Memory B cell (primary cell): ENCODE data around the gene LIM2.
"Not testable (repeated sequence)": the region's sequence is repeated elsewhere in the genome, so short reads cannot be mapped to it uniquely, and the experiment has no call there.

Source experiments
- ATAC-seq: fragments of 150-1000 bp; cut with Tn5 transposase; 2 replicates; pipeline ENCODE4 v1.10.0; 2021; ENCODE audit warnings: low read depth, mild to moderate bottlenecking, moderate library complexity
- DNase-seq, 2 donors: peaks; one replicate each; pipeline ENCODE4 v3.0.0; 2022; ENCODE audit warnings: low spot score in 2 of 2
- H3K27ac Mint-ChIP-seq: one replicate; pipeline ENCODE4 v1.8.0; 2022; ENCODE audit warnings: mild to moderate bottlenecking, moderate library complexity, mixed read lengths
- H3K27me3 Mint-ChIP-seq: one replicate; pipeline ENCODE4 v1.8.0; 2022; ENCODE audit warnings: mixed read lengths
- H3K36me3 Mint-ChIP-seq: one replicate; pipeline ENCODE4 v1.8.0; 2022; ENCODE audit warnings: mild to moderate bottlenecking, mixed read lengths
- H3K4me1 Mint-ChIP-seq: one replicate; pipeline ENCODE4 v1.8.0; 2022; ENCODE audit warnings: mixed read lengths
- H3K4me3 Mint-ChIP-seq: one replicate; pipeline ENCODE4 v1.8.0; 2022; ENCODE audit warnings: mild to moderate bottlenecking, moderate library complexity, mixed read lengths
- H3K9me3 Mint-ChIP-seq: one replicate; pipeline ENCODE4 v1.8.0; 2022; ENCODE audit warnings: mixed read lengths

Gene LIM2

GRCh38 chr19:51387924-51388389 is at the start of gene LIM2:
LIM2 (minus strand) TSS chr19:51387974; CDS start chr19:51387443, 531 bp downstream.
- peaks cover 3% of the 10 kb centered on the region for H3K4me1 Mint-ChIP-seq

GRCh38 chr19:51434456-51434855 is 46.7 kb upstream of the LIM2 start:
- no peak for DNase-seq
- Mint-ChIP-seq H3K9me3 (no peaks in the 10 kb centered on the region), H3K4me3 (no peak overlapping the region), H3K36me3 (no peaks in the 10 kb centered on the region), H3K4me1 (peaks cover 4% of the 10 kb centered on the region), H3K27ac (no peak overlapping the region), H3K27me3 (peaks cover 6% of the 10 kb centered on the region)
- no peak for ATAC-seq

More at GRCh38 chr19:51387924-51388389, at the start of gene LIM2:
- no peak for ATAC-seq
- Mint-ChIP-seq H3K36me3 (no peaks in the 10 kb centered on the region), H3K27ac (no peak within 1 kb of the TSS), H3K4me3 (no peak within 1 kb of the TSS), H3K27me3 (peaks cover 2% of the 10 kb centered on the region), H3K9me3 (no peaks in the 10 kb centered on the region)
- no peak for DNase-seq

- Mint-ChIP-seq H3K27me3 (peaks cover 2% of the 10 kb centered on the region), H3K4me1 (peaks cover under 1% of the 10 kb centered on the region), H3K9me3 (no peaks in the 10 kb centered on the region), H3K27ac (no peak overlapping the region), H3K36me3 (no peaks in the 10 kb centered on the region), H3K4me3 (no peak overlapping the region)
- no peak for ATAC-seq
- no peak for DNase-seq
Measured at GRCh38 chr19:51433043-51433442, 45.3 kb upstream of the LIM2 start.

- no peaks in the 10 kb centered on the region for H3K4me1 Mint-ChIP-seq
- peaks cover 1% of the 10 kb centered on the region for H3K27me3 Mint-ChIP-seq
- no peak for DNase-seq
- H3K36me3 Mint-ChIP-seq, result no peaks in the 10 kb centered on the region
- no peaks in the 10 kb centered on the region for H3K9me3 Mint-ChIP-seq
- no peak overlapping the region for H3K27ac Mint-ChIP-seq
- H3K4me3 Mint-ChIP-seq, result no peak overlapping the region
- no peak for ATAC-seq
Measured at GRCh38 chr19:51431124-51431523, 43.4 kb upstream of the LIM2 start.

GRCh38 chr19:51430221-51430620 is 42.4 kb upstream of the LIM2 start:
- ATAC-seq (no peak), DNase-seq (no peak)
- no peak overlapping the region for H3K27ac Mint-ChIP-seq
- H3K36me3 Mint-ChIP-seq, result no peaks in the 10 kb centered on the region
- H3K9me3 Mint-ChIP-seq, result no peaks in the 10 kb centered on the region
- H3K4me3 Mint-ChIP-seq, result no peak overlapping the region
- H3K27me3 Mint-ChIP-seq, result peaks cover 1% of the 10 kb centered on the region
- H3K4me1 Mint-ChIP-seq, result no peaks in the 10 kb centered on the region

- DNase-seq (no peak), ATAC-seq (no peak)
- H3K4me3 Mint-ChIP-seq, result no peak overlapping the region
- no peaks in the 10 kb centered on the region for H3K36me3 Mint-ChIP-seq
- no peaks in the 10 kb centered on the region for H3K9me3 Mint-ChIP-seq
- H3K27ac Mint-ChIP-seq, result no peak overlapping the region
- peaks cover 1% of the 10 kb centered on the region for H3K27me3 Mint-ChIP-seq
- no peaks in the 10 kb centered on the region for H3K4me1 Mint-ChIP-seq
Measured at GRCh38 chr19:51427201-51427600, 39.4 kb upstream of the LIM2 start.

GRCh38 chr19:51422053-51422448 is 34.3 kb upstream of the LIM2 start:
- no peaks in the 10 kb centered on the region for H3K27me3 Mint-ChIP-seq
- H3K4me3 Mint-ChIP-seq, result peak overlapping the region; percentile 8
- no peaks in the 10 kb centered on the region for H3K36me3 Mint-ChIP-seq
- H3K9me3 Mint-ChIP-seq, result no peaks in the 10 kb centered on the region
- H3K4me1 Mint-ChIP-seq, result peaks cover 12% of the 10 kb centered on the region
- peak; percentile 88 to 98 for DNase-seq
- peak; percentile 14 for ATAC-seq
- H3K27ac Mint-ChIP-seq, result no peak overlapping the region

GRCh38 chr19:51421229-51422052 is 33.7 kb upstream of the LIM2 start:
- Mint-ChIP-seq H3K27ac (no peak overlapping the region), H3K4me3 (peak overlapping the region; percentile 8), H3K36me3 (no peaks in the 10 kb centered on the region), H3K4me1 (peaks cover 15% of the 10 kb centered on the region), H3K27me3 (no peaks in the 10 kb centered on the region), H3K9me3 (no peaks in the 10 kb centered on the region)
- DNase-seq (no peak), ATAC-seq (no peak)

GRCh38 chr19:51420511-51420910 is 32.7 kb upstream of the LIM2 start:
- not testable (repeated sequence) for DNase-seq

GRCh38 chr19:51418707-51419106 is 30.9 kb upstream of the LIM2 start:
- ATAC-seq, result no peak
- Mint-ChIP-seq H3K27me3 (no peaks in the 10 kb centered on the region), H3K27ac (peak overlapping the region; percentile 65), H3K4me1 (peaks cover 21% of the 10 kb centered on the region), H3K4me3 (no peak overlapping the region), H3K36me3 (peaks cover 10% of the 10 kb centered on the region), H3K9me3 (no peaks in the 10 kb centered on the region)
- no peak for DNase-seq

More at GRCh38 chr19:51420511-51420910, 32.7 kb upstream of the LIM2 start:
- not testable (repeated sequence) for H3K36me3 Mint-ChIP-seq, H3K9me3 Mint-ChIP-seq, H3K27me3 Mint-ChIP-seq, H3K27ac Mint-ChIP-seq, H3K4me3 Mint-ChIP-seq, ATAC-seq
- H3K4me1 Mint-ChIP-seq, result peaks cover 16% of the 10 kb centered on the region

GRCh38 chr19:51417810-51418157 is 30.0 kb upstream of the LIM2 start:
- Mint-ChIP-seq H3K9me3 (no peaks in the 10 kb centered on the region), H3K36me3 (peaks cover 15% of the 10 kb centered on the region), H3K4me3 (peak overlapping the region; percentile 95), H3K27ac (peak overlapping the region; percentile 91), H3K4me1 (peaks cover 21% of the 10 kb centered on the region), H3K27me3 (no peaks in the 10 kb centered on the region)
- ATAC-seq, result peak; percentile 60
- DNase-seq, result no peak

GRCh38 chr19:51417107-51417809 is 29.5 kb upstream of the LIM2 start, which contains the start of gene SIGLEC10:
SIGLEC10 (minus strand) TSS chr19:51417642; CDS start chr19:51417581, 61 bp downstream.
- ATAC-seq, result peak; percentile 94
- no peaks in the 10 kb centered on the region for H3K27me3 Mint-ChIP-seq
- H3K9me3 Mint-ChIP-seq, result no peaks in the 10 kb centered on the region
- DNase-seq, result peak; percentile 71 to 77
- H3K36me3 Mint-ChIP-seq, result peaks cover 16% of the 10 kb centered on the region
- peaks cover 21% of the 10 kb centered on the region for H3K4me1 Mint-ChIP-seq
- H3K4me3 Mint-ChIP-seq, result peak within 1 kb of the TSS; percentile 95
- peak within 1 kb of the TSS; percentile 91 for H3K27ac Mint-ChIP-seq

- H3K9me3 Mint-ChIP-seq, ATAC-seq, DNase-seq, H3K27me3 Mint-ChIP-seq: not testable (repeated sequence)
- H3K27ac Mint-ChIP-seq, result peak overlapping the region; percentile 74
- H3K4me1 Mint-ChIP-seq, result peaks cover 22% of the 10 kb centered on the region
- H3K4me3 Mint-ChIP-seq, result peak overlapping the region; percentile 95
- peaks cover 19% of the 10 kb centered on the region for H3K36me3 Mint-ChIP-seq
Measured at GRCh38 chr19:51416422-51416821, 28.6 kb upstream of the LIM2 start.

- Mint-ChIP-seq H3K27me3 (no peaks in the 10 kb centered on the region), H3K4me1 (peaks cover 22% of the 10 kb centered on the region), H3K27ac (no peak overlapping the region), H3K36me3 (peaks cover 24% of the 10 kb centered on the region), H3K9me3 (no peaks in the 10 kb centered on the region), H3K4me3 (no peak overlapping the region)
- no peak for DNase-seq
- ATAC-seq, result no peak
Measured at GRCh38 chr19:51415187-51415586, 27.4 kb upstream of the LIM2 start.
